Gastroesophageal sphincter (tissue), 3 donors: ENCODE measurements around the gene ULK4.

Source experiments
- EP300 ChIP-seq: sonication (generic); formaldehyde crosslinking; IDR thresholded peaks from one replicate; pipeline ENCODE4 v1.6.1; 2017; ENCODE audit warnings: antibody characterized with exemption, mild to moderate bottlenecking
- POLR2A ChIP-seq, 2 donors: fragments of 450-650 bp; IDR thresholded peaks; one replicate each; pipeline ENCODE4 v1.6.1; 2017; ENCODE audit warnings: antibody characterized with exemption in 2 of 2, mild to moderate bottlenecking in 2 of 2, moderate library complexity in 1 of 2
- POLR2AphosphoS5 ChIP-seq: sonication (generic); formaldehyde crosslinking; IDR thresholded peaks from one replicate; pipeline ENCODE4 v1.6.1; 2017; ENCODE audit warnings: antibody characterized with exemption
- TF ChIP-seq, protein P1 (sequence below), 4 experiments: fragments of 200-600 bp in 2 of 4; fragments of 450-650 bp in 2 of 4; sonication (generic) in 1 of 4; IDR thresholded peaks; one replicate each; pipeline ENCODE4 v1.5.1; 2017 to 2019; ENCODE audit warnings: antibody characterized with exemption in 4 of 4, mild to moderate bottlenecking in 2 of 4, moderate library complexity in 2 of 4

DNA sequence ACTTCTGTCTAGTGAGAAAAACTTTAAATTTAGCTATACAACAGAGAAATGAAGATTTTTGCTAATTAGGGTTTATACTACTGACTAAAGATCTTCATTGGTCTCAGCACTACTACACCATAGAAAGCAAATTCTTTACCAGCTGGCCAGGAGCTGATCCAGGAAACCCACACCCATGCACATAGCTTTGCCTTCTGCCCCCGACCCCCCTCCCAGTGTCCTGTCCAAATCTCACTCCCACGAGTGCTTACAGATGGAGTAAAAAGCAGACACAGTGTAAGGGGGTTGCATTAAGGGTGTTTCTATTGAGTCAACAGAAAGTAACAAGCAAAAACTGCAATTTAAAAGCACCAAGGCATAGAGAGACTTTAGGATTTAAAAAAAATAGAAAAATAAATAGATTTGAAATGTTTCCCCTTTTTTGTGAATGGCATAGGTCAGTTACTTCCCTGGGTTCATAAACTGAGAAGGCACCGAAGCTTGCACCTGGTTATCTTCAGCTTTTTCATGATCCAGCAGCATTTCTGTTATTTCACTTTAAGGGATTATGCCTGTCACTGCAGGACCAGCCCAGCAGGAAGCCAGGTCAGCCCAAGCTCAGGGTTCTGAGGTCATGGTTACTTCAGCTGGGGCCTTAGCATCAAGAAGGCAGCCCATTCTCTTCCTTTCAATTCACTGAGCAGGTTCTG, 638.3 kb downstream of the ULK4 start:
- TF ChIP-seq, protein P1, sequence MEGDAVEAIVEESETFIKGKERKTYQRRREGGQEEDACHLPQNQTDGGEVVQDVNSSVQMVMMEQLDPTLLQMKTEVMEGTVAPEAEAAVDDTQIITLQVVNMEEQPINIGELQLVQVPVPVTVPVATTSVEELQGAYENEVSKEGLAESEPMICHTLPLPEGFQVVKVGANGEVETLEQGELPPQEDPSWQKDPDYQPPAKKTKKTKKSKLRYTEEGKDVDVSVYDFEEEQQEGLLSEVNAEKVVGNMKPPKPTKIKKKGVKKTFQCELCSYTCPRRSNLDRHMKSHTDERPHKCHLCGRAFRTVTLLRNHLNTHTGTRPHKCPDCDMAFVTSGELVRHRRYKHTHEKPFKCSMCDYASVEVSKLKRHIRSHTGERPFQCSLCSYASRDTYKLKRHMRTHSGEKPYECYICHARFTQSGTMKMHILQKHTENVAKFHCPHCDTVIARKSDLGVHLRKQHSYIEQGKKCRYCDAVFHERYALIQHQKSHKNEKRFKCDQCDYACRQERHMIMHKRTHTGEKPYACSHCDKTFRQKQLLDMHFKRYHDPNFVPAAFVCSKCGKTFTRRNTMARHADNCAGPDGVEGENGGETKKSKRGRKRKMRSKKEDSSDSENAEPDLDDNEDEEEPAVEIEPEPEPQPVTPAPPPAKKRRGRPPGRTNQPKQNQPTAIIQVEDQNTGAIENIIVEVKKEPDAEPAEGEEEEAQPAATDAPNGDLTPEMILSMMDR (IDR thresholded peaks at IDR 0.05), result no peak
- TF ChIP-seq POLR2A (IDR thresholded peaks at IDR 0.05) (no peak), EP300 (no peak), POLR2AphosphoS5 (no peak)
